ENCODE results near the gene ERGIC1.

DNA sequence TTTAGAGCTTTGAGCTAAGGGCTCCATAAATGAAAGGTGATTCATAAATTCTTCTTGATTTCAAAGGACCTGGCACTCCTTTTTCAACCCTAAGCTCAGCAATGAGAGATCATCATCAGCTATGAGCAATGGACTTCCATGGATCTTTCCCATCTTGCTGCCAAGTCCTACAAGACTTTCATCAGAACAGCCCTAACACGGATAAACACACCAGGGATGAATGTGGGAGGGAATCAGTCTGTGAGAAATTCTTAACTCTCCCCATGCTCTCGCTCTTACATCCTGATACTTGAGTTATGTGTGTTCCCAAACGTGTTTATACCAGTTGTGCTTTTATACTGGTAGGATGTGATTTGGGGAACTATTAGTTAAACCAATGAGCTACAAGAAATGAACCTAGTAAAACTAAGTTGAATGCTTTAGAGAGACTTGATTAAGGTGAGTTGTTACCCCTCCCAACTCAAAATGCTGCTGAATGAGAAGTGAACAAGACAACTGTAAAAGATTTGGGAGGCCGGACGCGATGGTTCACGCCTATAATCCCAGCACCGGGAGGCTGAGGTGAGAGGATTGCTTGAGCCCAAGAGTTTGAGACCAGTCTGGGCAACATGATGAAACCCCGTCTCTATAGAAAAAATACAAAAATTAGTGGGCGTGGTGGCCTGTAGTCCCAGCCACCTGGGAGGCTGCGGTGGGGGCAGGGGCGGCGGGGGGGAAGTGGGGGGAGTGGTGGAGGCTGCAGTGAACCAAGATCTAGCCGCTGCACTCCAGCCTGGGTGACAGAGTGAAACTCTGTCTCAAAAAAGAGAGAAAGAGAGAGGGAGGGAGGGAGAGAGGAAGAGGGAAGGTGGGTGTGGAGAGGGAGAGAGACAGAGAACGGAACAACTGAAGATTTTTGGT lies 120.0 kb downstream of the ERGIC1 start:
- TF ChIP-seq, protein P1, sequence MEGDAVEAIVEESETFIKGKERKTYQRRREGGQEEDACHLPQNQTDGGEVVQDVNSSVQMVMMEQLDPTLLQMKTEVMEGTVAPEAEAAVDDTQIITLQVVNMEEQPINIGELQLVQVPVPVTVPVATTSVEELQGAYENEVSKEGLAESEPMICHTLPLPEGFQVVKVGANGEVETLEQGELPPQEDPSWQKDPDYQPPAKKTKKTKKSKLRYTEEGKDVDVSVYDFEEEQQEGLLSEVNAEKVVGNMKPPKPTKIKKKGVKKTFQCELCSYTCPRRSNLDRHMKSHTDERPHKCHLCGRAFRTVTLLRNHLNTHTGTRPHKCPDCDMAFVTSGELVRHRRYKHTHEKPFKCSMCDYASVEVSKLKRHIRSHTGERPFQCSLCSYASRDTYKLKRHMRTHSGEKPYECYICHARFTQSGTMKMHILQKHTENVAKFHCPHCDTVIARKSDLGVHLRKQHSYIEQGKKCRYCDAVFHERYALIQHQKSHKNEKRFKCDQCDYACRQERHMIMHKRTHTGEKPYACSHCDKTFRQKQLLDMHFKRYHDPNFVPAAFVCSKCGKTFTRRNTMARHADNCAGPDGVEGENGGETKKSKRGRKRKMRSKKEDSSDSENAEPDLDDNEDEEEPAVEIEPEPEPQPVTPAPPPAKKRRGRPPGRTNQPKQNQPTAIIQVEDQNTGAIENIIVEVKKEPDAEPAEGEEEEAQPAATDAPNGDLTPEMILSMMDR (IDR thresholded peaks at IDR 0.05; ENCODE audit: low read length): no peak
- no peak for TF ChIP-seq EZH2 (optimal IDR thresholded peaks at IDR 0.05; ENCODE audit: low read depth, low read length)
- no peak for TF ChIP-seq EZH2phosphoT487 (IDR thresholded peaks at IDR 0.05; ENCODE audit: low read length)
